ENCODE results near the gene SLC6A15.

DNA sequence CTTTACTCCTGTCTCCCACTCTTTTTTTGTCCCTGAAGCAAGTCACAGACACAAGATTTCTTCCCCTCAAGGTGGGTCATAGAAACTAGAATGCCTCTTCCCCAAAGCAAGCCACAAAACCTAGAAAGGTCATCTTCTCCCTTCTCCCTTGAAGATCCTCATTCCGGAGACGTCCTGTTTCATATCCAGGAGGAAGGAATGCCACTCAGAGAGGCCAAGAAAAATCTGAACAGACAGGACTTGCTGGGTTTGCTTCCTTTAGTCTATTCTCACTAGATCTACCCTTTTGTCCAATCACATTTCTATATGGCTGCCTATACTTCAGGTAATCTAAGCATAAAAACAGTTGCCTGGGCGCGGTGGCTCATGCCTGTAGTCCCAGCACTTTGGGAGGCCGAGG is 23.7 kb downstream of the SLC6A15 start:
- TF ChIP-seq EZH2 (IDR thresholded peaks at IDR 0.05; ENCODE audit: borderline replicate concordance, low read depth, low read length, poor library complexity, severe bottlenecking) = no peak
- no peak for TF ChIP-seq CTCF (conservative IDR thresholded peaks at IDR 0.05; ENCODE audit: low read depth, low read length)
